Measurements from ENCODE around the gene NRXN3.

DNA sequence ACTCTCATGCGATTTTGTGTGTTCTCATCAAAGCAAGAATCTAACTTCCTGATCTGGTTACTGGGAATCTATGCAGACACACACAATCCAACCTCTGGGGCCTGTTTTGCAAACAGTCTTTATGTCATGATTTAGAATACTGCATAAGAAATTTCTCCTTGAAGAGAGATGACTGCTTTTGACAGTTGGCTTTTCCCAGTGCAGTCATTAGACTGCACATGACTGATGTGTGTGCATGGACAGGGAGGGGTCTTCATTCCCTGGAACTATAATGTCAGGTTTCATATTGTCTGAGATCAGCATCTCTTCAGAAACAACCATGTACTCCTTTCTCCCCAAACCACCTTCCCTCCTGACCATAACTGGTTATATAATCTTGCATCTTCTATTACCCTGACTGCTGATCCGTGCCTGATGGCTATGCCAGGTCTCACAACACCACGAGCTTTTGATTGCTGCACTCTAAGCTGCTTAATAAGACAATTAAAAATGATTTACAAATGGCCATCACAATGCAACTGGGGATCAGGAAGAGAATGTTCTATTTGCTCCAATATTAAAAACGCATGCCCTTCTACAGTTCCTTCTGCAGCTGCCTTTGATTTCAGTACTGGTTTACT, 995.4 kb downstream of the NRXN3 start:
- no peak for TF ChIP-seq FOXA1 (IDR thresholded peaks at IDR 0.05)
- no peak for TF ChIP-seq BHLHE40 (IDR thresholded peaks at IDR 0.05; ENCODE audit: borderline replicate concordance)
- TF ChIP-seq ELF4 (IDR thresholded peaks at IDR 0.05), result no peak
- no peak for TF ChIP-seq SUZ12 (IDR thresholded peaks at IDR 0.05)
- TF ChIP-seq NFRKB (IDR thresholded peaks at IDR 0.05), result no peak
- TF ChIP-seq TARDBP (IDR thresholded peaks at IDR 0.05), result no peak

Data from HEK293T (cell line).